Activated CD8-positive, alpha-beta T cell treated with anti-CD3 and anti-CD28 coated beads for 36 hours (primary cell): ENCODE results near the gene SLC39A11. TPM values are rescaled to one million over a fixed set of nuclear protein-coding genes. Genes with fewer than 3 reads are reported as not detected.
"Not testable (repeated sequence)": the region's sequence is repeated elsewhere in the genome, so short reads cannot be mapped to it uniquely, and the experiment has no call there.

ENCODE experiments used
- ATAC-seq: fragments of 200-7000 bp; cut with Tn5 transposase; one replicate; pipeline ENCODE4 v1.10.0; 2021; ENCODE audit warnings: mild to moderate bottlenecking, moderate library complexity
- CTCF ChIA-PET: fragments of 350-600 bp; sonication (Branson Sonifier 250); formaldehyde crosslinking; loops from one replicate; lab custom pipeline; 2021; ENCODE audit warnings: antibody characterized with exemption; lab: Charles Lee
- POLR2A ChIA-PET: fragments of 350-600 bp; sonication (Branson Sonifier 250); formaldehyde crosslinking; loops from one replicate; lab custom pipeline; 2021; ENCODE audit warnings: antibody characterized with exemption; lab: Charles Lee
- DNase-seq: peaks from one replicate; pipeline ENCODE4 v3.0.0-alpha.2; 2020
- H3K27ac Mint-ChIP-seq: one replicate; pipeline ENCODE4 v1.8.0; 2021; ENCODE audit warnings: mild to moderate bottlenecking, mixed read lengths
- H3K27me3 Mint-ChIP-seq: one replicate; pipeline ENCODE4 v1.8.0; 2021; ENCODE audit warnings: mixed read lengths
- H3K36me3 Mint-ChIP-seq: one replicate; pipeline ENCODE4 v1.8.0; 2021; ENCODE audit warnings: low read depth, mixed read lengths
- H3K4me1 Mint-ChIP-seq: one replicate; pipeline ENCODE4 v1.8.0; 2021; ENCODE audit warnings: low read depth, mixed read lengths
- H3K4me3 Mint-ChIP-seq: one replicate; pipeline ENCODE4 v1.8.0; 2021; ENCODE audit warnings: mild to moderate bottlenecking, moderate library complexity, mixed read lengths
- H3K9me3 Mint-ChIP-seq: one replicate; pipeline ENCODE4 v1.8.0; 2021; ENCODE audit warnings: mixed read lengths
- intact Hi-C: fragments of 100-400 bp; cut with micrococcal nuclease; formaldehyde crosslinking; loops from one replicate; pipeline ENCODE4 v1.10.0; 2022
- total RNA-seq, 2 experiments: library from RNA; stranded (reverse); gene quantifications; one replicate each; pipeline ENCODE4 v1.2.3, GENCODE V29; 2021
- TF ChIP-seq, protein P1 (sequence below): fragments of 200-600 bp; IDR thresholded peaks from one replicate; pipeline ENCODE4 v1.8.0; 2022; ENCODE audit warnings: antibody characterized with exemption, mild to moderate bottlenecking

SLC39A11 gene
- total RNA-seq, 2 experiments from 2014 or later: 14.4 to 14.9 TPM

DNA sequence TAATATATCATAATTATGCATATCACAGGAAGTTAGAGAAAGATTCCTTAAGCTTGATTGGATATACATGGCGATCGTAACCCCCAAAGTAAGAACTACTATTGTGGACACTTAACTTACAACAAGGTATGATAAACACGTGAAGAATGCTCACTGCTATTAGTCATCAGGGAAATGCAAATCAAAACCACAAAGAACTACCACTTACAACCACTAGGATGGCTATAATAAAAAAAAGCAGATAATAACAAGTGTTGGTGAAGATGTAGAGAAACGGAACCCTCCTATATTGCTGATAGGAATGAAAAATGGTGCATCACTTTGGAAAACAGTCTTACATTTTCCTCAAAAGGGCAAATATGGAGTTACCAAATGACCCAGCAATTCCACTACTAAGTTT lies 265.9 kb downstream of the SLC39A11 start:
- Mint-ChIP-seq H3K9me3 (peaks cover 33% of the 10 kb centered on the region), H3K27ac (no peak overlapping the region), H3K4me1 (peaks cover 9% of the 10 kb centered on the region), H3K27me3 (no peaks in the 10 kb centered on the region), H3K4me3 (no peak overlapping the region), H3K36me3 (peaks cover 50% of the 10 kb centered on the region)
- CTCF ChIA-PET: no interaction called here
- POLR2A ChIA-PET: no interaction called here
- DNase-seq (no peak), ATAC-seq (no peak)
- intact Hi-C loops: no loop called here
- TF ChIP-seq, protein P1, sequence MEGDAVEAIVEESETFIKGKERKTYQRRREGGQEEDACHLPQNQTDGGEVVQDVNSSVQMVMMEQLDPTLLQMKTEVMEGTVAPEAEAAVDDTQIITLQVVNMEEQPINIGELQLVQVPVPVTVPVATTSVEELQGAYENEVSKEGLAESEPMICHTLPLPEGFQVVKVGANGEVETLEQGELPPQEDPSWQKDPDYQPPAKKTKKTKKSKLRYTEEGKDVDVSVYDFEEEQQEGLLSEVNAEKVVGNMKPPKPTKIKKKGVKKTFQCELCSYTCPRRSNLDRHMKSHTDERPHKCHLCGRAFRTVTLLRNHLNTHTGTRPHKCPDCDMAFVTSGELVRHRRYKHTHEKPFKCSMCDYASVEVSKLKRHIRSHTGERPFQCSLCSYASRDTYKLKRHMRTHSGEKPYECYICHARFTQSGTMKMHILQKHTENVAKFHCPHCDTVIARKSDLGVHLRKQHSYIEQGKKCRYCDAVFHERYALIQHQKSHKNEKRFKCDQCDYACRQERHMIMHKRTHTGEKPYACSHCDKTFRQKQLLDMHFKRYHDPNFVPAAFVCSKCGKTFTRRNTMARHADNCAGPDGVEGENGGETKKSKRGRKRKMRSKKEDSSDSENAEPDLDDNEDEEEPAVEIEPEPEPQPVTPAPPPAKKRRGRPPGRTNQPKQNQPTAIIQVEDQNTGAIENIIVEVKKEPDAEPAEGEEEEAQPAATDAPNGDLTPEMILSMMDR: no peak

DNA sequence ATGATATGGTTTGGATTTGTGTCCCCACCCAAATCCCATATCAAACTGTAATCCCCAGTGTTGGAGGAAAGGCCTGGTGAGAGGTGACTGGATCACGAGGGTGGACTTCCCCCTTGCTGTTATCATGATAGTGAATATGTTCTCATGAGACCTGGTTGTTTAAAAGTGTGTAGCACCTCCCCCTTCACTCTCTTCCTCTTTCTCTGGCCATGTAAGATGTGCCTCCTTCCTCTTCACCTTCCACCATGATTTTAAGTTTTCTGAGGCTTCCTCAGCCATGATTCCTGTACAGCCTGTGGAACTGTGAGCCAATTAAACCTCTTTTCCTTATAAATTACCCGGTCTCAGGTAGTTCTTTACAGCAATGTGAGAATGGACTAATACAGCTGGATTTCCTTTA lies 266.4 kb downstream of the SLC39A11 start:
- peaks cover 33% of the 10 kb centered on the region for H3K9me3 Mint-ChIP-seq
- H3K27ac Mint-ChIP-seq, H3K4me3 Mint-ChIP-seq, DNase-seq, intact Hi-C loops, POLR2A ChIA-PET, H3K27me3 Mint-ChIP-seq, ATAC-seq, CTCF ChIA-PET, H3K4me1 Mint-ChIP-seq: not testable (repeated sequence)
- H3K36me3 Mint-ChIP-seq: peaks cover 50% of the 10 kb centered on the region

DNA sequence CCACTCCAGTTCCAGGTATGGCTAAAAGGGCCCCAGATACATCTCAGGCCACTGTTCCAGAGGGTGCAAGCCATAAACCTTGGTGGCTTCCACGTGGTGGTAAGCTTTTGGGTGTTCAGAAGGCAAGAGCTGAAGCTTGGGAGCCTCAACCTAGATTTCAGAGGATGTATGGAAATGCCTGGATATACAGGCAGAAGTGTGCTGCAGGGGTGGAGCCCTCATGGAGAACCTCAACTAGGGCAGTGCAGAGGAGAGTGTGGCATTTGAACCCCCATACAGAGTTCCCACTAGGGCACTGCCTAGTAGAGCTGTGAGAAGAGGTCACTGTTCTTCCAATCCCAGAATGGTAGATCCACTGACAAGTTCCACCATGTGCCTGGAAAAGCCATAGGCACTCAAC lies 267.3 kb downstream of the SLC39A11 start:
- ATAC-seq (no peak), DNase-seq (no peak)
- intact Hi-C loops: no loop called here
- TF ChIP-seq, protein P1: no peak
- Mint-ChIP-seq H3K27ac (no peak overlapping the region), H3K9me3 (peaks cover 33% of the 10 kb centered on the region), H3K27me3 (no peaks in the 10 kb centered on the region), H3K4me3 (no peak overlapping the region), H3K36me3 (peaks cover 50% of the 10 kb centered on the region), H3K4me1 (peaks cover 9% of the 10 kb centered on the region)
- ChIA-PET POLR2A (no interaction called here), CTCF (no interaction called here)

DNA sequence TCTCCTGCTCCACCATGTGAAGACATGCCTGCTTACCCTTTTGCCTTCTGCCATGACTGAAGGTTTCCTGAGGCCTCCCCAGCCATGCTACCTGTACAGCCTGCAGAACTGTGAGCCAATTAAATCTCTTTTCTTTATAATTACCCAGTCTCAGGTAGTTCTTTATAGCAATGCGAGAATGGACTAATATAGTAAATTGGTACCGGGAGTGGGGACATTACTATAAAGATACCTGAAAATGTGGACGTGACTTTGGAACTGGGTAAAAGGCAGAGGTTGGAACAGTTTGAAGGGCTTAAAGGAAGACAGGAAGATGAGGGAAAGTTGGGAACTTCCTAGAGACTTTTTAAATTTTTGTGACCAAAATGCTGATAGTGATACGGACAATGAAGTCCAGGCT lies 268.2 kb downstream of the SLC39A11 start:
- POLR2A ChIA-PET, CTCF ChIA-PET, H3K27ac Mint-ChIP-seq, intact Hi-C loops, H3K4me3 Mint-ChIP-seq, H3K27me3 Mint-ChIP-seq, H3K4me1 Mint-ChIP-seq, DNase-seq, ATAC-seq: not testable (repeated sequence)
- peaks cover 47% of the 10 kb centered on the region for H3K36me3 Mint-ChIP-seq
- H3K9me3 Mint-ChIP-seq: peaks cover 33% of the 10 kb centered on the region

DNA sequence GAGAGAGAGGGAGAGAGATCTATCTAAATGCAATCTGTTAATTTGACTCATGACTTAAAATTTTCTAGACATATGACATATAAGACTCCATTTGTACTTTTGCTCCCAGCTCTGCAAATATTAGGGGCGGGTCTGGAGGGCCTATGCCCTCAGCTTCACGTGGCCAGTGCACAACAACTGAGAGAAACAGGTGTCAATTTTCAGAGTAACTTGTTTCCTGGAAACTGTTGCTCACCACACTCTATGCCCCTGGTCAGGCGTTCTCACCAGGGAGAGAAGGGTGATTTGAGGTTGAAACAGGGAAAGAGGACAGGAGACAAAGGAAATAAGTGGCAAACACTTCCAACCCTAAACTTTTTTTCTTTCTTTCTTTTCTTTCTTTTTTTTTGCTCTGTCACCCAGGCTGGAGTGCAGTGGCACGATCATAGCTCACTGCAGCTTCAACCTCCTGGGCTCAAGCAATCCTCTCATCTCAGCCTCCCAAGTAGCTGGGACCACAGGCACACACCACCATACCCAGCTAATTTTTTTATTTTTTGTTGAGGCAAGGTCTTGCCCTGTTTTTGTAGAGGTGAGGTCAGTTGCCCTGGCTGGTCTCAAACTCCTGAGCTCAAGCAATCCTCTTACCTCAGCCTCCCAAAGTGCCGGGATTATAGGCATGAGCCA lies 270.0 kb downstream of the SLC39A11 start:
- Mint-ChIP-seq H3K36me3 (peaks cover 47% of the 10 kb centered on the region), H3K4me3 (no peak overlapping the region), H3K27ac (no peak overlapping the region), H3K9me3 (peaks cover 28% of the 10 kb centered on the region), H3K4me1 (peaks cover 9% of the 10 kb centered on the region), H3K27me3 (no peaks in the 10 kb centered on the region)
- DNase-seq (peak; percentile 10), ATAC-seq (no peak)
- intact Hi-C loops: no loop called here
- TF ChIP-seq, protein P1: no peak
- ChIA-PET POLR2A (no interaction called here), CTCF (no interaction called here)

DNA sequence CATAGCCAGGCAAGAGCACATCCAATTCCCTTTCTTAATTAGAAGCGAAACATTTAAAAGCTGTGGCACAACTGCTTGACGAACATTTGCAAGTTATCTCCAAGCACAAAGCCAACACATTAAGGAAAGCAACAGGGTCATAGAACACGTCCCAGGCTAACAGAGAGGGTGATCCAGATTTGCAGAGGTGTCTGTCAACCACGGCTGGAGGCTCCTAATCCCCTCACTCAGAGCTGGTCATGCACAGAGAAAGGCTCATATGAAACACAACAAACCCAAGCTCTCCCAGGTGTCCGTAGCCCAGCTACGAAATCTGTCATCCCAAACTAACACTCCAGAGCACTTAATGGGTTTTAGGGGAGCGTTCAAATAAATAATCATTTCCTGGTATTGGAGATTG lies 276.1 kb downstream of the SLC39A11 start:
- peaks cover 58% of the 10 kb centered on the region for H3K36me3 Mint-ChIP-seq
- POLR2A ChIA-PET: no interaction called here
- CTCF ChIA-PET: no interaction called here
- H3K27ac Mint-ChIP-seq: no peak overlapping the region
- intact Hi-C loops: no loop called here
- TF ChIP-seq, protein P1: no peak
- H3K4me1 Mint-ChIP-seq: no peaks in the 10 kb centered on the region
- no peak overlapping the region for H3K4me3 Mint-ChIP-seq
- peaks cover 8% of the 10 kb centered on the region for H3K9me3 Mint-ChIP-seq
- H3K27me3 Mint-ChIP-seq: no peaks in the 10 kb centered on the region
- ATAC-seq (no peak), DNase-seq (no peak)
